Neural progenitor cell (in vitro differentiated cells): ENCODE data around the gene IQSEC1. TPM values are rescaled to one million over a fixed set of nuclear protein-coding genes. Genes with fewer than 3 reads are reported as not detected.
A peak's percentile ranks its signal among the peaks of the same experiment; 100 is the strongest.

Experiments
- DNase-seq: peaks from one replicate; pipeline ENCODE4 v3.0.0-alpha.2; 2016; ENCODE audit warnings: low spot score
- H2AFZ ChIP-seq: fragments of 200-600 bp; sonication (generic); replicated peaks from 2 replicates; pipeline ENCODE4 v1.6.1; 2016; ENCODE audit warnings: antibody characterized with exemption
- H3F3A ChIP-seq: fragments of 200-600 bp; sonication (generic); 2 replicates; pipeline ENCODE4 v1.6.1; 2016; ENCODE audit warnings: antibody characterized with exemption, low read depth
- H3K27ac ChIP-seq: fragments of 200-600 bp; sonication (generic); 2 replicates; pipeline ENCODE4 v1.5.1; 2016; ENCODE audit warnings: mild to moderate bottlenecking
- H3K27me3 ChIP-seq: fragments of 200-600 bp; sonication (generic); 2 replicates; pipeline ENCODE4 v1.6.1; 2016; ENCODE audit warnings: mild to moderate bottlenecking, moderate library complexity
- H3K36me3 ChIP-seq: fragments of 200-600 bp; sonication (generic); 2 replicates; pipeline ENCODE4 v1.5.1; 2016
- H3K4me1 ChIP-seq: fragments of 200-600 bp; sonication (generic); 2 replicates; pipeline ENCODE4 v1.6.1; 2016; ENCODE audit warnings: mixed run types
- H3K4me2 ChIP-seq: fragments of 200-600 bp; sonication (generic); 2 replicates; pipeline ENCODE4 v1.6.1; 2016
- H3K4me3 ChIP-seq: fragments of 200-600 bp; sonication (generic); 2 replicates; pipeline ENCODE4 v1.5.1; 2016
- H3K79me2 ChIP-seq: fragments of 200-600 bp; sonication (generic); 2 replicates; pipeline ENCODE4 v1.6.1; 2016; ENCODE audit warnings: low read depth
- H3K9ac ChIP-seq: fragments of 200-600 bp; sonication (generic); 2 replicates; pipeline ENCODE4 v1.6.1; 2016
- H3K9me3 ChIP-seq: fragments of 200-600 bp; sonication (generic); 2 replicates; pipeline ENCODE4 v1.5.1; 2016; ENCODE audit warnings: low read depth
- H4K20me1 ChIP-seq: fragments of 200-600 bp; sonication (generic); 2 replicates; pipeline ENCODE4 v1.6.1; 2016; ENCODE audit warnings: low read depth
- H3K27ac Mint-ChIP-seq: 3 replicates; pipeline ENCODE4 v1.8.0; 2021; ENCODE audit warnings: mixed read lengths
- H3K27me3 Mint-ChIP-seq: 2 replicates; pipeline ENCODE4 v1.8.0; 2022; ENCODE audit warnings: low read depth, mild to moderate bottlenecking, inconsistent platforms, moderate library complexity, mixed read lengths; ENCODE audit not compliant: insufficient read depth
- H3K36me3 Mint-ChIP-seq: 3 replicates; pipeline ENCODE4 v1.8.0; 2021; ENCODE audit warnings: mixed read lengths
- H3K4me1 Mint-ChIP-seq: 3 replicates; pipeline ENCODE4 v1.8.0; 2021; ENCODE audit warnings: mixed read lengths
- H3K4me3 Mint-ChIP-seq: 3 replicates; pipeline ENCODE4 v1.8.0; 2021; ENCODE audit warnings: mild to moderate bottlenecking, moderate library complexity, mixed read lengths
- H3K9me3 Mint-ChIP-seq: 3 replicates; pipeline ENCODE4 v1.8.0; 2020; ENCODE audit warnings: mixed read lengths
- CTCF ChIP-seq: fragments of 200-600 bp; sonication (generic); IDR thresholded peaks from 2 replicates; pipeline ENCODE4 v1.5.1; 2017; ENCODE audit warnings: antibody characterized with exemption, mild to moderate bottlenecking
- EZH2 ChIP-seq: fragments of 200-600 bp; sonication (generic); IDR thresholded peaks from 2 replicates; pipeline ENCODE4 v1.6.1; 2017; ENCODE audit warnings: antibody characterized with exemption, mild to moderate bottlenecking, moderate library complexity
- EZH2phosphoT487 ChIP-seq: fragments of 200-600 bp; sonication (generic); IDR thresholded peaks from 2 replicates; pipeline ENCODE4 v1.6.1; 2017; ENCODE audit warnings: antibody characterized with exemption
- total RNA-seq: library from RNA; depleted of rRNA; stranded (reverse); fragments of >200 nt; gene quantifications from 2 replicates; pipeline ENCODE4 v1.2.3, GENCODE V29; 2015; ENCODE audit warnings: low replicate concordance

The IQSEC1 gene
- total RNA-seq, 1 donor from 2014 or later: 8.9 TPM

- H3K4me3 Mint-ChIP-seq: no peak overlapping the region
- no peaks in the 10 kb centered on the region for H3K79me2 ChIP-seq
- H3F3A ChIP-seq: peaks cover 13% of the 10 kb centered on the region
- no peak overlapping the region for H2AFZ ChIP-seq
- H3K36me3 ChIP-seq: no peaks in the 10 kb centered on the region
- H3K9ac ChIP-seq: no peak overlapping the region
- peaks cover 23% of the 10 kb centered on the region for H3K4me1 Mint-ChIP-seq
- H3K36me3 Mint-ChIP-seq: no peaks in the 10 kb centered on the region
- H3K4me1 ChIP-seq: peaks cover 16% of the 10 kb centered on the region
- no peaks in the 10 kb centered on the region for H4K20me1 ChIP-seq
- H3K4me3 ChIP-seq: no peak overlapping the region
- H3K4me2 ChIP-seq: no peak overlapping the region
- no peaks in the 10 kb centered on the region for H3K27me3 ChIP-seq
- H3K27me3 Mint-ChIP-seq: peaks cover 2% of the 10 kb centered on the region
- H3K9me3 ChIP-seq: no peaks in the 10 kb centered on the region
- H3K27ac Mint-ChIP-seq: peak overlapping the region; percentile 93
- no peak overlapping the region for H3K27ac ChIP-seq
- DNase-seq: no peak
- H3K9me3 Mint-ChIP-seq: no peaks in the 10 kb centered on the region
- no peak for TF ChIP-seq CTCF
- TF ChIP-seq EZH2phosphoT487: no peak
- TF ChIP-seq EZH2: no peak
Observed at GRCh38 chr3:13034861-13035260, 38.4 kb downstream of the IQSEC1 start.

GRCh38 chr3:13034109-13034800, 39.0 kb downstream of the IQSEC1 start:
- TF ChIP-seq CTCF: no peak
- TF ChIP-seq EZH2: no peak
- no peak for TF ChIP-seq EZH2phosphoT487
- Histone ChIP-seq H3K4me3 (no peak overlapping the region), H3K9ac (no peak overlapping the region), H3K9me3 (no peaks in the 10 kb centered on the region), H3K4me1 (peaks cover 16% of the 10 kb centered on the region), H3K4me2 (no peak overlapping the region), H3K27ac (no peak overlapping the region), H3K27me3 (no peaks in the 10 kb centered on the region), H3K79me2 (no peaks in the 10 kb centered on the region), H2AFZ (no peak overlapping the region), H4K20me1 (no peaks in the 10 kb centered on the region), H3F3A (peaks cover 7% of the 10 kb centered on the region), H3K36me3 (no peaks in the 10 kb centered on the region)
- no peaks in the 10 kb centered on the region for H3K9me3 Mint-ChIP-seq
- DNase-seq: no peak
- H3K4me3 Mint-ChIP-seq: no peak overlapping the region
- H3K27ac Mint-ChIP-seq: peak overlapping the region; percentile 46
- H3K4me1 Mint-ChIP-seq: peaks cover 23% of the 10 kb centered on the region
- no peaks in the 10 kb centered on the region for H3K36me3 Mint-ChIP-seq
- H3K27me3 Mint-ChIP-seq: peaks cover 2% of the 10 kb centered on the region

- Histone ChIP-seq H3K9me3 (no peaks in the 10 kb centered on the region), H3K4me3 (no peak overlapping the region), H3K79me2 (no peaks in the 10 kb centered on the region), H3K27ac (no peak overlapping the region), H3K36me3 (no peaks in the 10 kb centered on the region), H4K20me1 (no peaks in the 10 kb centered on the region), H3K4me1 (peaks cover 13% of the 10 kb centered on the region), H3F3A (no peaks in the 10 kb centered on the region), H3K27me3 (no peaks in the 10 kb centered on the region), H2AFZ (no peak overlapping the region), H3K4me2 (no peak overlapping the region), H3K9ac (no peak overlapping the region)
- peaks cover 17% of the 10 kb centered on the region for H3K4me1 Mint-ChIP-seq
- DNase-seq: no peak
- H3K4me3 Mint-ChIP-seq: no peak overlapping the region
- H3K27ac Mint-ChIP-seq: peak overlapping the region; percentile 47
- peaks cover 2% of the 10 kb centered on the region for H3K27me3 Mint-ChIP-seq
- no peaks in the 10 kb centered on the region for H3K9me3 Mint-ChIP-seq
- H3K36me3 Mint-ChIP-seq: no peaks in the 10 kb centered on the region
- TF ChIP-seq CTCF (no peak), EZH2phosphoT487 (no peak), EZH2 (no peak)
Observed at GRCh38 chr3:13032206-13032605, 41.0 kb downstream of the IQSEC1 start.
